GM12878 (cell line): ENCODE measurements around the gene DYSF. TPM values are rescaled to one million over a fixed set of nuclear protein-coding genes. Genes with fewer than 3 reads are reported as not detected.

ENCODE experiments used
- EED ChIP-seq: sonication (generic); IDR thresholded peaks from 2 replicates; pipeline ENCODE4 v1.6.1; 2016; ENCODE audit warnings: antibody characterized with exemption, low read depth
- NR2F1 ChIP-seq: fragments of 450-650 bp; conservative IDR thresholded peaks from 2 replicates; pipeline ENCODE4 v1.6.1; 2017; ENCODE audit warnings: mild to moderate bottlenecking
- SIX5 ChIP-seq: IDR thresholded peaks from 2 replicates; pipeline ENCODE4 v1.6.1; 2011; ENCODE audit warnings: mild to moderate bottlenecking, low read depth, low read length, moderate library complexity; ENCODE audit not compliant: severe bottlenecking
- SPI1 ChIP-seq: IDR thresholded peaks from 2 replicates; pipeline ENCODE4 v1.6.1; 2011; ENCODE audit warnings: low read depth, mild to moderate bottlenecking, low read length, moderate library complexity, borderline replicate concordance; ENCODE audit not compliant: insufficient read depth
- SRF ChIP-seq, 2 experiments: IDR thresholded peaks; 2 replicates each; pipeline ENCODE4 v1.6.1; 2011; ENCODE audit warnings: low read depth in 2 of 2, low read length in 2 of 2, mild to moderate bottlenecking in 1 of 2, moderate library complexity in 1 of 2
- YY1 ChIP-seq: IDR thresholded peaks from 2 replicates; pipeline ENCODE4 v1.6.1; 2011; ENCODE audit warnings: low read depth, mild to moderate bottlenecking, low read length
- ZSCAN29 ChIP-seq: fragments of 450-650 bp; IDR thresholded peaks from 2 replicates; pipeline ENCODE4 v1.6.1; 2017; ENCODE audit warnings: mild to moderate bottlenecking, moderate library complexity
- polyA plus RNA-seq, 11 experiments: library from polyadenylated mRNA; depleted of rRNA in 4 of 11; unstranded in 6 of 11; stranded (reverse) in 5 of 11; fragments of >200 nt; fragmentation: Nextera tagmentation in 4 of 11; fragmentation: Illumina TruSeq in 1 of 11; extraction: Ambion mirVana in 4 of 11; extraction: Trizol in 1 of 11; gene quantifications; 1 replicate in 1 of 11; 2 replicates in 10 of 11; pipeline versions ENCODE4 v1.2.1 to v1.2.3, GENCODE V29; 2011 to 2016; ENCODE audit warnings: inconsistent platforms in 2 of 11, missing spikeins in 2 of 11, low read depth in 1 of 11
- total RNA-seq, 4 experiments: library from RNA; depleted of rRNA in 3 of 4; stranded (reverse); fragments of >200 nt in 3 of 4; fragmentation: Illumina TruSeq in 1 of 4; extraction: Trizol in 1 of 4; gene quantifications; 2 replicates each; pipeline versions ENCODE4 v1.2.1 to v1.2.3, GENCODE V29; 2013 to 2021
- TF ChIP-seq, protein P1 (sequence below): fragments of 450-650 bp; IDR thresholded peaks from 2 replicates; pipeline ENCODE4 v1.6.1; 2017; ENCODE audit warnings: mild to moderate bottlenecking, moderate library complexity
- TF ChIP-seq, protein P2 (sequence below): fragments of 450-650 bp; IDR thresholded peaks from 2 replicates; pipeline ENCODE4 v1.6.1; 2017; ENCODE audit warnings: mild to moderate bottlenecking, moderate library complexity
- TF ChIP-seq, protein P3 (sequence below): IDR thresholded peaks from 2 replicates; pipeline ENCODE4 v1.6.1; 2011; ENCODE audit warnings: borderline replicate concordance, low read depth, mild to moderate bottlenecking, moderate library complexity, mixed read lengths, low read length; ENCODE audit not compliant: insufficient read depth; ENCODE audit errors: extremely low read length

Gene DYSF
- total and polyA plus RNA-seq, 10 of the 15 experiments (the other 5 are each of a cell fraction or from before 2014, with no cell fraction given): under 0.01 to 0.15 (median 0.03) TPM; not detected in 7

DNA sequence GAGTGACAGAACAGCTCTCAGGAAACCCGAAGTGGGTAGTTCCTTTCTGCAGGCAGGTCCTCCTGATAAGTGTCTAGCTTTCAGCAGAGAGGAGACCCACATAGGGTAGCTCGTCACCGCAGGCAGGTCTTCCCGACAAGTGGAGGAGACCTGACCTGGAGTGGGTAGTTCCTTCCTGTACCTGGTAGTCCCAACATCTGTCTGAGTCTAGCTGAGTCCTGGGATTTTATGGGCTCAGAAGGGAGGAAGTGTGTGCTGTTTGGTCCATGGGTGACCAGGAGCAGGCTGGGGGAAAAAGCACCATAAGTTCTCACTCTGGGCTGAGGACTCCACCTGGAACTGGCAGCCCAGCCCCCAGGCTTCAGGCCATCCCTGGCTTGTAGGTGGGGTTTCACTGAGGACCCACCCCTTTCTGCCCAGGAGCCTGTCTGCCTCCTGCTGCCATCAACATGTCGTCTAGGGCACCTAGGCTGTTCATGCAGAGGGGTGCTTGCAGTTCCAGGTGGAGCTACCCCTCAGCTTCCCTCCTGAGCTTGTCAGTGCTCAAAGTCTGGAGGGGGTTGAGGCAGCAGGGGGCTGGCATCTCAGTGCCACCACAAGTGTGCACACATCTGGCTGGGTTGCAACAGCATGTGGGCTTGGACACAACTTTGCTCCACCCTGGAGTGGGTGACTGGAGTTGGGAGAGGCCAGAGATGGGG lies 9.4 kb downstream of the DYSF start (continued):
- no peak for TF ChIP-seq EED
- TF ChIP-seq, protein P1, sequence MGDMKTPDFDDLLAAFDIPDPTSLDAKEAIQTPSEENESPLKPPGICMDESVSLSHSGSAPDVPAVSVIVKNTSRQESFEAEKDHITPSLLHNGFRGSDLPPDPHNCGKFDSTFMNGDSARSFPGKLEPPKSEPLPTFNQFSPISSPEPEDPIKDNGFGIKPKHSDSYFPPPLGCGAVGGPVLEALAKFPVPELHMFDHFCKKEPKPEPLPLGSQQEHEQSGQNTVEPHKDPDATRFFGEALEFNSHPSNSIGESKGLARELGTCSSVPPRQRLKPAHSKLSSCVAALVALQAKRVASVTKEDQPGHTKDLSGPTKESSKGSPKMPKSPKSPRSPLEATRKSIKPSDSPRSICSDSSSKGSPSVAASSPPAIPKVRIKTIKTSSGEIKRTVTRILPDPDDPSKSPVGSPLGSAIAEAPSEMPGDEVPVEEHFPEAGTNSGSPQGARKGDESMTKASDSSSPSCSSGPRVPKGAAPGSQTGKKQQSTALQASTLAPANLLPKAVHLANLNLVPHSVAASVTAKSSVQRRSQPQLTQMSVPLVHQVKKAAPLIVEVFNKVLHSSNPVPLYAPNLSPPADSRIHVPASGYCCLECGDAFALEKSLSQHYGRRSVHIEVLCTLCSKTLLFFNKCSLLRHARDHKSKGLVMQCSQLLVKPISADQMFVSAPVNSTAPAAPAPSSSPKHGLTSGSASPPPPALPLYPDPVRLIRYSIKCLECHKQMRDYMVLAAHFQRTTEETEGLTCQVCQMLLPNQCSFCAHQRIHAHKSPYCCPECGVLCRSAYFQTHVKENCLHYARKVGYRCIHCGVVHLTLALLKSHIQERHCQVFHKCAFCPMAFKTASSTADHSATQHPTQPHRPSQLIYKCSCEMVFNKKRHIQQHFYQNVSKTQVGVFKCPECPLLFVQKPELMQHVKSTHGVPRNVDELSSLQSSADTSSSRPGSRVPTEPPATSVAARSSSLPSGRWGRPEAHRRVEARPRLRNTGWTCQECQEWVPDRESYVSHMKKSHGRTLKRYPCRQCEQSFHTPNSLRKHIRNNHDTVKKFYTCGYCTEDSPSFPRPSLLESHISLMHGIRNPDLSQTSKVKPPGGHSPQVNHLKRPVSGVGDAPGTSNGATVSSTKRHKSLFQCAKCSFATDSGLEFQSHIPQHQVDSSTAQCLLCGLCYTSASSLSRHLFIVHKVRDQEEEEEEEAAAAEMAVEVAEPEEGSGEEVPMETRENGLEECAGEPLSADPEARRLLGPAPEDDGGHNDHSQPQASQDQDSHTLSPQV: no peak
- no peak for TF ChIP-seq ZSCAN29
- no peak for TF ChIP-seq SPI1
- TF ChIP-seq, protein P2, sequence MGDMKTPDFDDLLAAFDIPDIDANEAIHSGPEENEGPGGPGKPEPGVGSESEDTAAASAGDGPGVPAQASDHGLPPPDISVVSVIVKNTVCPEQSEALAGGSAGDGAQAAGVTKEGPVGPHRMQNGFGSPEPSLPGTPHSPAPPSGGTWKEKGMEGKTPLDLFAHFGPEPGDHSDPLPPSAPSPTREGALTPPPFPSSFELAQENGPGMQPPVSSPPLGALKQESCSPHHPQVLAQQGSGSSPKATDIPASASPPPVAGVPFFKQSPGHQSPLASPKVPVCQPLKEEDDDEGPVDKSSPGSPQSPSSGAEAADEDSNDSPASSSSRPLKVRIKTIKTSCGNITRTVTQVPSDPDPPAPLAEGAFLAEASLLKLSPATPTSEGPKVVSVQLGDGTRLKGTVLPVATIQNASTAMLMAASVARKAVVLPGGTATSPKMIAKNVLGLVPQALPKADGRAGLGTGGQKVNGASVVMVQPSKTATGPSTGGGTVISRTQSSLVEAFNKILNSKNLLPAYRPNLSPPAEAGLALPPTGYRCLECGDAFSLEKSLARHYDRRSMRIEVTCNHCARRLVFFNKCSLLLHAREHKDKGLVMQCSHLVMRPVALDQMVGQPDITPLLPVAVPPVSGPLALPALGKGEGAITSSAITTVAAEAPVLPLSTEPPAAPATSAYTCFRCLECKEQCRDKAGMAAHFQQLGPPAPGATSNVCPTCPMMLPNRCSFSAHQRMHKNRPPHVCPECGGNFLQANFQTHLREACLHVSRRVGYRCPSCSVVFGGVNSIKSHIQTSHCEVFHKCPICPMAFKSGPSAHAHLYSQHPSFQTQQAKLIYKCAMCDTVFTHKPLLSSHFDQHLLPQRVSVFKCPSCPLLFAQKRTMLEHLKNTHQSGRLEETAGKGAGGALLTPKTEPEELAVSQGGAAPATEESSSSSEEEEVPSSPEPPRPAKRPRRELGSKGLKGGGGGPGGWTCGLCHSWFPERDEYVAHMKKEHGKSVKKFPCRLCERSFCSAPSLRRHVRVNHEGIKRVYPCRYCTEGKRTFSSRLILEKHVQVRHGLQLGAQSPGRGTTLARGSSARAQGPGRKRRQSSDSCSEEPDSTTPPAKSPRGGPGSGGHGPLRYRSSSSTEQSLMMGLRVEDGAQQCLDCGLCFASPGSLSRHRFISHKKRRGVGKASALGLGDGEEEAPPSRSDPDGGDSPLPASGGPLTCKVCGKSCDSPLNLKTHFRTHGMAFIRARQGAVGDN: no peak
- TF ChIP-seq, protein P3, sequence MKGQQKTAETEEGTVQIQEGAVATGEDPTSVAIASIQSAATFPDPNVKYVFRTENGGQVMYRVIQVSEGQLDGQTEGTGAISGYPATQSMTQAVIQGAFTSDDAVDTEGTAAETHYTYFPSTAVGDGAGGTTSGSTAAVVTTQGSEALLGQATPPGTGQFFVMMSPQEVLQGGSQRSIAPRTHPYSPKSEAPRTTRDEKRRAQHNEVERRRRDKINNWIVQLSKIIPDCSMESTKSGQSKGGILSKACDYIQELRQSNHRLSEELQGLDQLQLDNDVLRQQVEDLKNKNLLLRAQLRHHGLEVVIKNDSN: no peak
- no peak for TF ChIP-seq YY1
- no peak for TF ChIP-seq SIX5
- TF ChIP-seq SRF (IDR thresholded peaks at IDR 0.05; ENCODE audit: low read depth in 2 of 2, low read length in 2 of 2): no peak
- TF ChIP-seq NR2F1: no peak
